H1 (cell line): ENCODE data around the gene DDI2. TPM values are rescaled to one million over a fixed set of nuclear protein-coding genes. Genes with fewer than 3 reads are reported as not detected.
A peak's percentile ranks its signal among the peaks of the same experiment; 100 is the strongest.

Experiments
- CHD2 ChIP-seq: IDR thresholded peaks from 2 replicates; pipeline ENCODE4 v1.6.1; 2012; ENCODE audit warnings: low read length, improper control_type of control experiment
- EZH2 ChIP-seq: fragments of 200-600 bp; sonication (generic); IDR thresholded peaks from 2 replicates; pipeline ENCODE4 v1.7.1; 2012; ENCODE audit warnings: low read depth, mild to moderate bottlenecking, moderate library complexity, low read length, inconsistent platforms; ENCODE audit not compliant: severe bottlenecking
- KDM4A ChIP-seq: IDR thresholded peaks from one replicate; pipeline ENCODE4 v1.7.1; 2012; ENCODE audit warnings: low read depth, mild to moderate bottlenecking, moderate library complexity, low read length, inconsistent platforms; ENCODE audit not compliant: severe bottlenecking
- POU5F1 ChIP-seq: IDR thresholded peaks from 2 replicates; pipeline ENCODE4 v1.6.1; 2011; ENCODE audit warnings: low read depth, mild to moderate bottlenecking, low read length, moderate library complexity
- RAD21 ChIP-seq, 2 experiments: IDR thresholded peaks in 1 of 2; conservative IDR thresholded peaks in 1 of 2; 2 replicates each; pipeline ENCODE4 v1.6.1; 2011; ENCODE audit warnings: low read depth in 2 of 2, low read length in 2 of 2, improper control_type of control experiment in 1 of 2, inconsistent platforms in 1 of 2, mild to moderate bottlenecking in 1 of 2, moderate library complexity in 1 of 2
- SAP30 ChIP-seq: fragments of 300-600 bp; sonication (generic); IDR thresholded peaks from 2 replicates; pipeline ENCODE4 v1.7.1; 2012; ENCODE audit warnings: low read length, moderate library complexity, mild to moderate bottlenecking, inconsistent platforms; ENCODE audit not compliant: insufficient read depth, insufficient replicate concordance
- SP4 ChIP-seq: IDR thresholded peaks from 2 replicates; pipeline ENCODE4 v1.6.1; 2012; ENCODE audit warnings: low read length, inconsistent platforms
- TEAD4 ChIP-seq: IDR thresholded peaks from 2 replicates; pipeline ENCODE4 v1.6.1; 2012; ENCODE audit warnings: low read depth, low read length, inconsistent platforms, mixed read lengths
- YY1 ChIP-seq: IDR thresholded peaks from 2 replicates; pipeline ENCODE4 v1.6.1; 2011; ENCODE audit warnings: low read depth, mild to moderate bottlenecking, low read length
- polyA plus RNA-seq, 7 experiments: library from polyadenylated mRNA; depleted of rRNA in 3 of 7; stranded (reverse) in 5 of 7; unstranded in 2 of 7; fragments of >200 nt in 5 of 7; fragments of 200-250 nt in 2 of 7; gene quantifications; 1 replicate in 5 of 7; 2 replicates in 1 of 7; 4 replicates in 1 of 7; pipeline versions ENCODE4 v1.2.1 to v1.2.3, GENCODE V29; 2011 to 2013; ENCODE audit warnings: missing spikeins in 2 of 7, mixed read lengths in 2 of 7
- total RNA-seq: library from RNA; stranded (reverse); fragmentation: NEBNext Ultra II Directional; extraction: Animal tissue kit (Norgen Biotek cat#: 25700); gene quantifications from 2 replicates; pipeline ENCODE4 v1.2.1, GENCODE V29; 2021

Gene DDI2
- total and polyA plus RNA-seq, 2 of the 8 experiments (the other 6 are each of a cell fraction or from before 2014, with no cell fraction given): 7.7 to 38.3 TPM

DNA sequence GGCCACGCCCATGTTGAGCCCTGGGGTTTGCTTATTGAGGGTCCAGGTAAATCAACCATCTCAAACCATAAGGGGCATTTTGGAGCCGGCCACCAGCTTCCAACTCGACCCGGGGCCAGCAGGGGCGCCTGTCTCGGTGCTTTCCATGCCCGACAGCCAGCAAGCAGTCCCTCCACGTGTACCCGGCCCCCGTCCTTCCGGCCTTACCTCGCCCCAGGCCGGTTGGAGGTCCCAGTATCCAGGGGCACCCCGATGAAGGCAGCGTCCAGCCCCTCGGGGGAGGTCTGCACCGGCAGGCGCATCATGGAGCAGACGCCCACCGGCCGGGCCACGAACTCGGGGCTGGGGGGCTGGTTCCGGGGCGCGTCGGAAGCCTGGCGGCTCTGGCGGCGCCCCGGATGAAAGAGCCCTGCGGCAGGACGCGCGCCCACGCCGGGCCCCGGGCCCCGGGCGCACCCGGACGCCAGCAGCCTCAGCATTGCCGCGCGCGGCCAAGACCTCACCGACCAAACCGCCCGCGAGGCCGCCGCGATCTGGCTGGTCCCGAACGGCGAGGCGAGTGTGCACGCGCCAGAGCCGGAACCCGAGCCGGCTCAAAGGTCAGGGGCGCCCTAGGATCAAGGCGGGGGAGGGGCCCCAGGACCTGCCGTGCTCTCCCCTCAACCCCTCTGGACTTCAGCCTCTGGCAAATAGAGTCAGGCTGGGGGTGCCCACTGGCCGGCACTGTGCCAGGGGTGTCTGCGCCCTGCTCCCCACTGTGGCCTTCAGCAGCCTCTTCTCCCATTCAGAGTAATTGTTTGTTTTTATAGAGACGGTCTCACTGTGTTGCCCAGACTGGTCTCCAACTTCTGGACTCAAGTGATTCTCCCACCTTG, 32.5 kb upstream of the DDI2 start, which contains the start of gene AGMAT (continued):
- TF ChIP-seq EZH2: no peak
- no peak for TF ChIP-seq CHD2
- TF ChIP-seq YY1: peak; percentile 7; the same call in 1 of the 2 replicates
- no peak for TF ChIP-seq SAP30
- TF ChIP-seq SP4: 0 out of 2 replicates have a peak, but pooled peaks have one; percentile 30
- no peak for TF ChIP-seq POU5F1
- peak; percentile 14 to 34; a peak in 2 of 4 replicates for TF ChIP-seq RAD21 (IDR thresholded peaks at IDR 0.05 in 1 of 2, conservative IDR thresholded peaks at IDR 0.05 in 1 of 2; ENCODE audit: low read depth in 2 of 2, low read length in 2 of 2)
- TF ChIP-seq KDM4A: peak; percentile 83
- no peak for TF ChIP-seq TEAD4
